Measurements from ENCODE around the gene STX1A.
"Not testable (repeated sequence)": the region's sequence is repeated elsewhere in the genome, so short reads cannot be mapped to it uniquely, and the experiment has no call there.

The STX1A gene

GRCh38 chr7:73683788-73684693 lies 35.4 kb downstream of the STX1A start:
- Mint-ChIP-seq H3K27ac (peak overlapping the region; percentile 96), H3K27me3 (no peaks in the 10 kb centered on the region), H3K36me3 (ENCODE audit: low read depth) (peaks cover 31% of the 10 kb centered on the region), H3K9me3 (no peaks in the 10 kb centered on the region), H3K4me1 (ENCODE audit: low read depth) (peaks cover 61% of the 10 kb centered on the region), H3K4me3 (peak overlapping the region; percentile 100)

- H3K9me3 Mint-ChIP-seq = no peaks in the 10 kb centered on the region
Measured at GRCh38 chr7:73683056-73683787, 36.2 kb downstream of the STX1A start, which contains the start of the genes BUD23 and DNAJC30. BUD23 (plus strand) TSS chr7:73683597; CDS start chr7:73683626, 29 bp downstream. DNAJC30 (minus strand) TSS chr7:73683453; CDS start chr7:73683423, 30 bp downstream.

GRCh38 chr7:73682745-73683055 lies 36.8 kb downstream of the STX1A start:
- Mint-ChIP-seq H3K4me1 (ENCODE audit: low read depth) (peaks cover 55% of the 10 kb centered on the region), H3K27ac (peak overlapping the region; percentile 79), H3K36me3 (ENCODE audit: low read depth) (peaks cover 35% of the 10 kb centered on the region), H3K4me3 (peak overlapping the region; percentile 100), H3K27me3 (no peaks in the 10 kb centered on the region), H3K9me3 (no peaks in the 10 kb centered on the region)

More at GRCh38 chr7:73683056-73683787, 36.2 kb downstream of the STX1A start, which contains the start of the genes BUD23 and DNAJC30:
- Mint-ChIP-seq H3K27me3 (no peaks in the 10 kb centered on the region), H3K4me1 (ENCODE audit: low read depth) (peaks cover 57% of the 10 kb centered on the region), H3K27ac (peak within 1 kb of the TSS; percentile 96), H3K36me3 (ENCODE audit: low read depth) (peaks cover 31% of the 10 kb centered on the region), H3K4me3 (peak within 1 kb of the TSS; percentile 100)

GRCh38 chr7:73681031-73681430 lies 38.4 kb downstream of the STX1A start:
- Mint-ChIP-seq H3K27ac (no peak overlapping the region), H3K36me3 (ENCODE audit: low read depth) (peaks cover 22% of the 10 kb centered on the region), H3K27me3 (no peaks in the 10 kb centered on the region), H3K4me1 (ENCODE audit: low read depth) (peaks cover 49% of the 10 kb centered on the region), H3K9me3 (no peaks in the 10 kb centered on the region), H3K4me3 (peak overlapping the region; percentile 100)

GRCh38 chr7:73680501-73680900 lies 39.0 kb downstream of the STX1A start:
- H3K4me3 Mint-ChIP-seq = peak overlapping the region; percentile 100
- no peak overlapping the region for H3K27ac Mint-ChIP-seq
- H3K27me3 Mint-ChIP-seq = no peaks in the 10 kb centered on the region
- peaks cover 47% of the 10 kb centered on the region for H3K4me1 Mint-ChIP-seq (ENCODE audit: low read depth)
- H3K9me3 Mint-ChIP-seq = no peaks in the 10 kb centered on the region
- H3K36me3 Mint-ChIP-seq (ENCODE audit: low read depth) = peaks cover 20% of the 10 kb centered on the region

- no peak overlapping the region for H3K4me3 Mint-ChIP-seq
Measured at GRCh38 chr7:73679709-73680108, 39.8 kb downstream of the STX1A start.

GRCh38 chr7:73678862-73679261 lies 40.6 kb downstream of the STX1A start:
- H3K27ac Mint-ChIP-seq = no peak overlapping the region
- peaks cover 38% of the 10 kb centered on the region for H3K4me1 Mint-ChIP-seq (ENCODE audit: low read depth)
- peaks cover 20% of the 10 kb centered on the region for H3K36me3 Mint-ChIP-seq (ENCODE audit: low read depth)
- H3K4me3 Mint-ChIP-seq = no peak overlapping the region
- no peaks in the 10 kb centered on the region for H3K9me3 Mint-ChIP-seq
- H3K27me3 Mint-ChIP-seq = no peaks in the 10 kb centered on the region

More at GRCh38 chr7:73679709-73680108, 39.8 kb downstream of the STX1A start:
- peaks cover 40% of the 10 kb centered on the region for H3K4me1 Mint-ChIP-seq (ENCODE audit: low read depth)
- no peaks in the 10 kb centered on the region for H3K27me3 Mint-ChIP-seq
- no peaks in the 10 kb centered on the region for H3K9me3 Mint-ChIP-seq
- peaks cover 20% of the 10 kb centered on the region for H3K36me3 Mint-ChIP-seq (ENCODE audit: low read depth)
- H3K27ac Mint-ChIP-seq = no peak overlapping the region

- peaks cover 21% of the 10 kb centered on the region for H3K4me1 Mint-ChIP-seq (ENCODE audit: low read depth)
- H3K36me3 Mint-ChIP-seq (ENCODE audit: low read depth) = peaks cover 18% of the 10 kb centered on the region
- not testable (repeated sequence) for H3K27me3 Mint-ChIP-seq, H3K27ac Mint-ChIP-seq, H3K9me3 Mint-ChIP-seq, H3K4me3 Mint-ChIP-seq
Measured at GRCh38 chr7:73676062-73676461, 43.4 kb downstream of the STX1A start.

- Mint-ChIP-seq H3K27me3 (no peaks in the 10 kb centered on the region), H3K27ac (no peak overlapping the region), H3K9me3 (no peaks in the 10 kb centered on the region)
Measured at GRCh38 chr7:73674468-73675124, 44.9 kb downstream of the STX1A start.

GRCh38 chr7:73671857-73672445 lies 47.5 kb downstream of the STX1A start:
- H3K27ac Mint-ChIP-seq = no peak overlapping the region

More at GRCh38 chr7:73674468-73675124, 44.9 kb downstream of the STX1A start:
- Mint-ChIP-seq H3K4me1 (ENCODE audit: low read depth) (peaks cover 7% of the 10 kb centered on the region), H3K4me3 (no peak overlapping the region), H3K36me3 (ENCODE audit: low read depth) (peaks cover 16% of the 10 kb centered on the region)

GRCh38 chr7:73671322-73671661 lies 48.2 kb downstream of the STX1A start:
- Mint-ChIP-seq H3K27ac (no peak overlapping the region), H3K4me1 (ENCODE audit: low read depth) (peaks cover 4% of the 10 kb centered on the region), H3K27me3 (peaks cover 9% of the 10 kb centered on the region), H3K4me3 (no peak overlapping the region), H3K36me3 (ENCODE audit: low read depth) (no peaks in the 10 kb centered on the region), H3K9me3 (no peaks in the 10 kb centered on the region)

More at GRCh38 chr7:73671857-73672445, 47.5 kb downstream of the STX1A start:
- Mint-ChIP-seq H3K27me3 (peaks cover 6% of the 10 kb centered on the region), H3K4me1 (ENCODE audit: low read depth) (peaks cover 4% of the 10 kb centered on the region), H3K36me3 (ENCODE audit: low read depth) (no peaks in the 10 kb centered on the region), H3K9me3 (no peaks in the 10 kb centered on the region), H3K4me3 (no peak overlapping the region)

GRCh38 chr7:73669858-73670385 lies 49.5 kb downstream of the STX1A start:
- no peaks in the 10 kb centered on the region for H3K9me3 Mint-ChIP-seq
- no peak overlapping the region for H3K4me3 Mint-ChIP-seq
- H3K27me3 Mint-ChIP-seq = peaks cover 20% of the 10 kb centered on the region

GRCh38 chr7:73669288-73669701 lies 50.2 kb downstream of the STX1A start:
- Mint-ChIP-seq H3K4me3 (no peak overlapping the region), H3K27ac (no peak overlapping the region), H3K9me3 (no peaks in the 10 kb centered on the region), H3K36me3 (ENCODE audit: low read depth) (no peaks in the 10 kb centered on the region), H3K27me3 (peaks cover 24% of the 10 kb centered on the region), H3K4me1 (ENCODE audit: low read depth) (peaks cover 10% of the 10 kb centered on the region)

More at GRCh38 chr7:73669858-73670385, 49.5 kb downstream of the STX1A start:
- peaks cover 10% of the 10 kb centered on the region for H3K4me1 Mint-ChIP-seq (ENCODE audit: low read depth)
- H3K36me3 Mint-ChIP-seq (ENCODE audit: low read depth) = no peaks in the 10 kb centered on the region
- H3K27ac Mint-ChIP-seq = no peak overlapping the region

- peaks cover 10% of the 10 kb centered on the region for H3K4me1 Mint-ChIP-seq (ENCODE audit: low read depth)
- H3K4me3 Mint-ChIP-seq = peak overlapping the region; percentile 51
- H3K36me3 Mint-ChIP-seq (ENCODE audit: low read depth) = no peaks in the 10 kb centered on the region
- H3K9me3 Mint-ChIP-seq = no peaks in the 10 kb centered on the region
- H3K27ac Mint-ChIP-seq = no peak overlapping the region
- peaks cover 28% of the 10 kb centered on the region for H3K27me3 Mint-ChIP-seq
Measured at GRCh38 chr7:73668886-73669230, 50.6 kb downstream of the STX1A start.
